Sigmoid colon (tissue), 4 donors: ENCODE measurements around the gene PEX11B.

ENCODE experiments used
- POLR2A ChIP-seq, 2 donors: fragments of 450-650 bp; IDR thresholded peaks; one replicate each; pipeline ENCODE4 v1.6.1; 2016; ENCODE audit warnings: antibody characterized with exemption in 2 of 2, mild to moderate bottlenecking in 2 of 2, moderate library complexity in 2 of 2
- POLR2AphosphoS5 ChIP-seq, 4 donors: sonication (generic); formaldehyde crosslinking; IDR thresholded peaks; one replicate each; pipeline ENCODE4 v1.6.1; 2017; ENCODE audit warnings: antibody characterized with exemption in 4 of 4

DNA sequence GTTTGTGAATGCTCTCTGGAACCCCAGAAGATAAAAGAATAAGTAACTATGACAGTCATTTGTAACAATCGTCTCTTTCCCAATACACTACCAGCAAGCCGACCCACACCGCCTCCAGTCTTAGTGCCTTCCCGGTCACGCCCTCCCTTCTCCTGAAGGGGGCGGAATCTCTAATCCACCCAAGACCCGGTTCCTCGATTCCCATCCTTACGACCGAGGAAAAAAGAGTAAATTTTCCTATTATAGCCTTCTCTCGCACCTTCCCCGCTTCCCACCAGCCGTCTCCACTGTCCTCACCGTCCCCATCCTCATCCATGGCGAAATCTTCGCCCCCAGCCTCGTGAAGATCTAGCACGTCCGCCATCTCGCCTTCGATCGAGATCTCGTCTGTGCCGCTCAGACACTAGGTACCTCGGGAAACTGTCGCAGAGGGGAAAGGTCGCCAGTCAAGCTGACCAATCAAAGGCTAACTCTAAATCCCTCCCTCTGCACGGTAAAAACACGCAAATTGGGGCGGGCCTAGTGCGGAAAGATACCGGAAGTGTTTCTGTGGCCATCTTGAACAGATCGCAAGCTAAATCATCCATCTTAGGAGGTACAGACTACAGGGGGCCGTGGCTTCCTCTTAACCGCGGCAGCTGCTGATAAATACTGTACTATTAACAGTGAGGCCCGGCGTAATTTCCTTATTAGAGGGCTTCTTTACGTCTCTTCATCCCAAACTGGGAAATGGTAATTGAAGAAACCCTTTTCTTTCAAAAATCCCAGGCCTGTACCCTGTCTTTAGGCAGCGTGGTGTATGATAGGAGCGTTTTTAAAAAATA, 8.8 kb upstream of the PEX11B start, which contains the start of gene RBM8A:
- TF ChIP-seq POLR2AphosphoS5 (IDR thresholded peaks at IDR 0.05) (peak; percentile 99 to 100 (median 99)), POLR2A (IDR thresholded peaks at IDR 0.05) (peak; percentile 98 to 99)
